Sigmoid colon (tissue), 4 donors: Measurements from ENCODE around the gene PLCL1.

Source experiments
- CTCF ChIP-seq, 4 experiments: fragments of 450-650 bp in 3 of 4; fragments of 200-600 bp in 1 of 4; IDR thresholded peaks; one replicate each; pipeline ENCODE4 v1.5.1; 2016 to 2019; ENCODE audit warnings: antibody characterized with exemption in 4 of 4, mild to moderate bottlenecking in 3 of 4, moderate library complexity in 2 of 4
- EP300 ChIP-seq, 4 donors: sonication (generic); formaldehyde crosslinking; IDR thresholded peaks; one replicate each; pipeline ENCODE4 v1.6.1; 2017; ENCODE audit warnings: antibody characterized with exemption in 4 of 4
- POLR2A ChIP-seq, 2 donors: fragments of 450-650 bp; IDR thresholded peaks; one replicate each; pipeline ENCODE4 v1.6.1; 2016; ENCODE audit warnings: antibody characterized with exemption in 2 of 2, mild to moderate bottlenecking in 2 of 2, moderate library complexity in 2 of 2
- POLR2AphosphoS5 ChIP-seq, 4 donors: sonication (generic); formaldehyde crosslinking; IDR thresholded peaks; one replicate each; pipeline ENCODE4 v1.6.1; 2017; ENCODE audit warnings: antibody characterized with exemption in 4 of 4

- TF ChIP-seq CTCF (IDR thresholded peaks at IDR 0.05) (no peak), POLR2A (IDR thresholded peaks at IDR 0.05) (no peak), EP300 (IDR thresholded peaks at IDR 0.05) (no peak), POLR2AphosphoS5 (IDR thresholded peaks at IDR 0.05) (no peak)
Measured at GRCh38 chr2:197920088-197920487, 115.7 kb downstream of the PLCL1 start.
